GM15510 (cell line): ENCODE data around the gene SLC4A4.

ENCODE experiments used
- POLR2A ChIP-seq: IDR thresholded peaks from 3 replicates; pipeline ENCODE4 v1.6.1; 2011; ENCODE audit warnings: borderline replicate concordance; ENCODE audit not compliant: insufficient read length; ENCODE audit errors: extremely low read depth

SLC4A4 gene

DNA sequence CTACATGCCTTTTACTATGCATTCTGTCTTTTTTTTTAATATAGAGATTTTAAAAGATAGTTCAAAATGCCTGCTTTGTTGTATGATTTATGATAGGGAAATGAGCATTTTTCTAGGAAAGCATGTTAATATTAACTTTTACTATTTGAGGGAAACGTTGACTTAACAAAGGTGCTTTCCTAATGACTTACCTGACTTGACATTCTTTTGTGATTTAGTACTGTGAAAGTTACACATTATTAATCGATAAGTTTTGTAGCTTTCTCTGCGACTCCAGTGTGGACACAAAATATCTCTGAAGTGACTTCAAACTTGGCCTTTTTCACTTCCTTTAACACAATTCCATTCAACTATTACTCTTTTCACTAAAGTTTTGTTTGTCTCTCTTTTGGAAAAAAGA lies 260.8 kb downstream of the SLC4A4 start:
- no peak for TF ChIP-seq POLR2A

DNA sequence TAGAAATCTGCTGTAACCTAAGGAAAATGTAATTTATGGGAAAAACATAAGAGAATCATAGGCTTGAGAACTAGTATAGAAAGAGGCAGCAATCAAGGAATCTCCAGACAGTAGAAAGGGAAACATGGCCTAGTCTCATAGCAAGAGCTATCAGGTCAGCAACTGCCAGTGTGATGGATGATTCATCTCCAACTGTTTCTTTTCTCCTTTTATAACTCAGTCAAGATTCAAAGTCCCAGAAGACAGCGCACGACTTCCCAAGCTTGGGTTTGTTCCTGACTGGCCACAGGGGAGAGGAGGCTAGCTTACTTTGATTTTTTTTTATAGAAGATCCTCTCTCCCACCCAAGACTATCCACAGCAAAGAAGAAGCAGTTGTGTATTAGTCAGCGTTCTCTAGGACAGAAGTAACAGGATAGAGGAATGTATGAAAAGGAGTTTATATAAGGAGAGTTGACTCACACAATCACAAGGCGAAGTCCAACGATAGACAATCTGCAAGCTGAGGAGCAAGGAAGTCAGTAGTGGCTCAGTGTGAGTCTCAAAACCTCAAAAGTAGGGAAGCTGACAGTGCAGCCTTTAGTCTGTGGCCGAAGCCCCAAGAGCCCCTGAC lies 263.6 kb downstream of the SLC4A4 start:
- TF ChIP-seq POLR2A: no peak

DNA sequence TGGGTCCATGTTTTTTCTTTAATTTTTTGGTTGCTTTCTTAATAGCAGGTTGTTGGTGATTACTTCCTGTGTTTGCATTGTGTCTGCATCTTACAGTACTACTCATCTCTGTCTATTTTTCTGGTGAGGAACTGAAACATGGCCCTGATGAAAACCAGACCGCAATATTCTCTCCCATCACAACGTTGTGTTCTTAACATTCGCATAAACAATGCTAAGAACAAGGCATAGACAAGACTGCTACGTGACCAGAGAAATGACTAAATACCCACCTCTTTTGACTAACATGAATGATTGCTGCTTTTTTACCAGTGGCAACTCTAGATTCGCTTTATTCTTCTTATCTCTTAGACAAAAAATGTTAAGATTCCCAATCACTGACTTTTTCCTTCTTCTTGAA lies 266.0 kb downstream of the SLC4A4 start:
- no peak for TF ChIP-seq POLR2A

DNA sequence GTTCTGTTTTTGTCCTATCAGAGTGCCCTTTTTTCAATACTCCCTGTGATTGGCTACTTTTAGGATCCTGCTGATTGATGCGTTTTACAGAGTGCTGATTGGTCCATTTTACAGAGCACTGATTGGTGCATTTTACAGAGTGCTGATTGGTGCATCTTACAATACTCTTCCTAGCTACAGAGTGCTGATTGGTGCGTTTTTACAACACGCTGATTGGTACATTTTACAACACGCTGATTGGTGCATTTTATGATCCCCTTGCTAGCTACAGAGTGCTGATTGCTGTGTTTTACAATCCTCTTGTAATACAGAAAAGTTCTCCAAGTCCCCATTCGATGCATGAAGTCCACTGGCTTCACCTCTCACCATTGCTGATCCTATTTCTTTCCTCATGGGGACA lies 268.3 kb downstream of the SLC4A4 start:
- TF ChIP-seq POLR2A: no peak

DNA sequence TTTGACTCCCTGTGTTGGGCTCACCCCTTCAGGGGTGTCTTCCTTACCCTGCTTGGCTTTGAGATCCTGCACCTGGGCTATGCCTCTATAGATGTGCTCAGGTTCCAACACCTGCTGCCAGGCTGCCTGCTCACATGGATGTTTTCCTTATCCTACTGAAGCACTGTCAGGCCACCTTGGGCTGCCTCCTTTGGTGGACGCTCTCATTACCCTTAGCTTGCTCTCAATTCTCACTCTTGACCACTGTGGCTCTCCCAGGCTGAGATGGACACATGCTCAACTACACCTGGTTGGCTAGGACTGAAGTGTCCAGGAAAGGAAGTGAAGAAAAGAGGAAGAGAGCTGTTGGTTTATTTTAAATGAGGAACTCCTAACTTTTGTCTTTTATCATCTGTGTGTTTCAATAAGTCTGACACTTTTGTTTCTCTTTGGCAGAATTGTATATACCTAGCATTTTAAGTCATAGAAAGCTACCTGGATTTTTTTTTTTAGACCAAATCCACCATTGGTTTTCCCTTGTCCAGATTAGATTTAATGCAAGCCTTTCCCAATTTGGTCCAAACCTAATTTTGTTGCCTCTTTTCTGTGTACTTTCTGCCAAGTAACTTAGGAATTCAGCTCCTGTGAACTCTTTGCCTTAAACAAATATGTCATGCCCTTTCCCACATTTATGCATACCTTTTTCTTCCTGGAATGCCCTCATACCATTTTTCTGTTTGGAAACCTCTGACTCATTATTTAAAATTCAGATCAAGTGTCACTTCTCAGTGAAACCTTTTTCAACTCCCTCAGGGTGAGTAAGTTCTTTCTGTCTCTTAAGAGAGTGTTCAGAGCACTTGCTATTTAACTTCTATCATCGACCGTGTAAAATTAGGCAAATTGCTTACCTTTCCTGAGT lies 269.2 kb downstream of the SLC4A4 start:
- TF ChIP-seq POLR2A: no peak

DNA sequence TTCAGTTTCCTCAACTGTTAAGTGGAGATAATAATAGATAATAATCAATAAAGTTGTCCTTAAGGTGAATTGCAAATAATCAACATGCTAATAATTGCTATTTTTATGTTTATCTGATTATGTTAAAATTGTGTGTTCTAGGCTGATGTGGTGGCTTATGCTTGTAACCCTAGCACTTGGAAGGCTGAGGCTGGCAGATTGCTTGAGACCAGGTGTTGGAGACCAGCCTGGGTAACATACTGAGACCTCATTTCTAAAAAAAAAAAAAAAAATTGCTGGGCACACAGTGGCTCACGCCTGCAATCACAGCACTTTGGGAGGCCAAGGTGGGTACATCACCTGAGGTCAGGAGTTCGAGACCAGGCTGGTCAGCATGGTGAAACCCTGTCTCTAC lies 269.9 kb downstream of the SLC4A4 start:
- no peak for TF ChIP-seq POLR2A

DNA sequence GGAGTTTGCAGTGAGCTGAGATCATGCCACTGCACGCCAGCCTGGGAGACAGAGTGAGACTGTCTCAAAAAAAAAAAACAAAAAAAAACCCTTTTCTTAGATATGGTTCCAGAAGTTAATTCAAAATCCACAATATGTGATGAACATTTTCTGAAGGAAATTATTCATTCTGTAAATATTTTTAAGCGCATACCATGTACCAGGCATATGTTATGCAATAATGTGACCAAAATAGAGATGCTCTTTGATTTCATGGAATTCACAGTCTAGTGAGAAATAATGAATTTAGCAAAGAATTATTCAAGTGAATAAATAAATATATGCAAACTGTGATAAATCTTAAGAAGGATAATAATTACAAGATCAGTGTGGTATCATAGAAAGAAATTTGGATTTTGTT lies 270.3 kb downstream of the SLC4A4 start:
- no peak for TF ChIP-seq POLR2A

DNA sequence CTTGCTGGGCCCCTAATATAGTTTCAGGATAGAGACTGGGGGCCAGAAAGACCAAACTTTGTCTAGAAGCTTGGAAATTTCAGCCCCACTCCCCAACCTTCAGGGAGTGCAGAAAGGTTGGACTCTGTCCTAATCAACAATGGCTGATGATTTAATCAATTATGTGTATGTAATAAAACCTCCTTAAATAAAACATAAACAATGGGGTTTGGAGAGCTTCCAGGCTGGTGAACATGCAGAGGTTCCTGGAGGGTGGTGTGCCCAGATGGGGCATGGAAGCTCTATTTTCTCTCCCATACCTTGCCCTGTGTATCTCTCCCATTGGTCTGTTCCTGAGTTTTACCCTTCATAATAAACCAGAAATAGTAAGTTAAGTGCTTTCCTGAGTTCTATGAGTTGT lies 270.8 kb downstream of the SLC4A4 start:
- TF ChIP-seq POLR2A: no peak

DNA sequence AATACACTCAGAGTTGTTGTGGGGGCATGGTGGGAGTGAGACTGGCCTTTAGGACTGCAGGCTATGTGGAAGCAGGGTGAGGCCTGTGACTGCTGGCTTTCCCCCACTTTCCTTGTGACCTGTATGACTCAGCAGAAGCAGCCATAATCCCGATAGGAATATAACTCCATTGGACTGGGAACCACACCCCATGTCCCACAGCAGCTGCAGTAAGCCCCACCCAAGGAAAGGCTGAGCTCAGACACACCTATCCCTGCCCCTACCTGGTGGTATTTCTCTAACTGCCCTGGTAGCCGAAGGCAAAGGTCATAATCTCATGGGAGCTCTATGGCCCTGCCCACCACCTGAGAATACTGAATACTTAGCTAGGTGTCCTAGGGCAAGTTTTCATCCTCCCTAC lies 275.8 kb downstream of the SLC4A4 start:
- TF ChIP-seq POLR2A: no peak

DNA sequence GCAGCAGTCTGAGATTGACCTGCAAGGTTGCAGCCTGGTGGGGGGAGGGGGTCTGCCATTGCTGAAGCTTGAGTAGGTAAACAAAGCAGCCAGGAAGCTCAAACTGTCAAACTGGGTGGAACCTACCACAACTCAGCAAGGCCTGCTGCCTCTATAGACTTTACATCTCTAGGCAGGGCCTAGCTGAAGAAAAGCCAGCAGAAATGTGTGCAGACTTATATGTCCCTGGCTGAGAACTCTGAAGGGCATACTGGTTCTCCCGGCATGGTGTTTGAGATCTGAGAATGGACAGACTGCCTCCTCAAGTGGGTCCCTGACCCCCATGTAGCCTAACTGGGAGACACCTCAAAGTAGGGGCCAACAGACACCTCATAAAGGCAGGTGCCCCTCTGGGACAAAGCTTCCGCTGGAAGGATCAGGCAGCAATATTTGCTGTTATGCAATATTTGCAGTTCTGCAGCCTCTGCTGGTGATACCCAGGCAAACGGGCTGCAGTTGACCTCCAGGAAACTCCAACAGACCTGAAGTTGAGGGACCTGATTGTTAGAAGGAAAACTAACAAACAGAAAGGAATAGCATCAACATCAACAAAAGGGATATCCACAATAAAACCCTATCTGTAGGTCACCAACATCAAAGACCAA lies 277.5 kb downstream of the SLC4A4 start:
- no peak for TF ChIP-seq POLR2A
